Prostate gland (tissue), 2 donors: ENCODE measurements around the gene DTNB.

ENCODE experiments used
- CTCF ChIP-seq, 4 experiments: fragments of 200-600 bp in 2 of 4; fragments of 450-650 bp in 2 of 4; sonication (generic) in 2 of 4; IDR thresholded peaks; 1 replicate in 3 of 4; 2 replicates in 1 of 4; pipeline ENCODE4 v1.5.1; 2016 to 2019; ENCODE audit warnings: antibody characterized with exemption in 4 of 4, mild to moderate bottlenecking in 2 of 4, moderate library complexity in 2 of 4
- POLR2A ChIP-seq: fragments of 450-650 bp; IDR thresholded peaks from one replicate; pipeline ENCODE4 v1.6.1; 2016; ENCODE audit warnings: antibody characterized with exemption, mild to moderate bottlenecking
- POLR2AphosphoS5 ChIP-seq: sonication (generic); formaldehyde crosslinking; IDR thresholded peaks from one replicate; pipeline ENCODE4 v1.6.1; 2017; ENCODE audit warnings: antibody characterized with exemption

GRCh38 chr2:25685741-25686140 lies 12.4 kb upstream of the DTNB start:
- no peak for TF ChIP-seq POLR2A
- no peak for TF ChIP-seq CTCF (IDR thresholded peaks at IDR 0.05)
- no peak for TF ChIP-seq POLR2AphosphoS5
